Endometrium (tissue), 2 donors: ENCODE results near the gene CCSER1.
A peak's percentile ranks its signal among the peaks of the same experiment; 100 is the strongest.
"Not testable (repeated sequence)": the region's sequence is repeated elsewhere in the genome, so short reads cannot be mapped to it uniquely, and the experiment has no call there.

Experiments used
- FAIRE-seq: peaks from 2 replicates; lab custom pipeline; 2012; peaks lifted over from hg19 to GRCh38; lab: Jason Lieb, UNC
- donor health status: control.
- donor health status: control.

Gene CCSER1

DNA sequence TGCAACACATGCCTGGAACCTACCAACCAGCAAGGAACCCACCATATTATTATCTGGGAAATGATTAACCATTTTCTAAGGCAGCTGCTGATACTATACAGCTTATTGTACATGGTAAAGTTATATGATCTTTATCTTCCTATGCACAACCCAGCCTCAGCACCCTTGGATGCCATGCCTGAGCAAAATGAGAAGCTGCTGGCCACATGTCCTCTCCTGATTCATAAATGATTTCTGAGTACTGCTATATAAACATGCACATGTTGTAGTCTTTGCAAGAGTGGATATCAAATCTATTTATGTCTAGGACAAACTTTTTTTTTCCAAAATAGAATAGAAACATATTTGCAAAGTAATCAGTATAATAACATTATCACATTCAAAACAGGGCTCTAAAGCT lies 1043.6 kb downstream of the CCSER1 start:
- no peak for FAIRE-seq

DNA sequence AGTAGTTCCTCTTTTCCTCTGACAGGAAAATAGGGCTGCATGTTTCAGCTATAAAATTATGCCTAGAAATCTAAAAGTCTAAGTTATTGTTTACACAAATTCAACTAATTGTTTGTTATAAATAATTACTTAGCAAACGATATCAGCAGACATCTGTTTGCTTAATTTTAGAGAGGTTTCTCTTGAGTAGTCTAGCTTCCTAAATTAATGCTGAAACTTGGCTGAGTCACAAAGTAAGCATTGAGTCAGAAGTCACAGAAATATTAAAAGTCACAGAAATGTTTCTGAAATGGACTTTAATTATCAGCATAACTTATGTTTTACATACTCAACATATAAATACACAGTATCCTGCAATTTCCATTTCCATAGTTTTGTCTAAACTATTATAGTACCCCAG lies 1044.0 kb downstream of the CCSER1 start:
- no peak for FAIRE-seq

GRCh38 chr4:91185061-91185460 lies 1057.9 kb downstream of the CCSER1 start:
- FAIRE-seq: not testable (repeated sequence)

- FAIRE-seq: peak; percentile 57
Observed at GRCh38 chr4:91198951-91199350, 1071.8 kb downstream of the CCSER1 start.

DNA sequence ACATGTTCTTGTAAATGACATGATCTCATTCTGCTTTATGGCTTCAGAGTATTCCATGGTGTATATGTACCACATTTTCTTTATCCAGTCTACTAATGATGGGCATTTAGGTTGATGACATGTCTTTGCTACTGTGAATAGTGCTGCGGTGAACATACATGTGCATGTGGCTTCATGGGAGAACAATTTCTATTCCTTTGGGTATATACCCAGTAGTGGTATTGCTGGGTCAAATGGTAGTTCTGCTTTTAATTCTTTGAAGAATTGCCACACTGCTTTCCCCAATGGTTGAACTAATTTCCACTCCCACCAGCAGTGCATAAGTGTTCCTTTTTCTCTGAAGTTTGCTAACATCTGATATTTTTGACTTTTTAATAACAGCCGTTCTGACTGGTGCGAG lies 1080.3 kb downstream of the CCSER1 start:
- FAIRE-seq: no peak

DNA sequence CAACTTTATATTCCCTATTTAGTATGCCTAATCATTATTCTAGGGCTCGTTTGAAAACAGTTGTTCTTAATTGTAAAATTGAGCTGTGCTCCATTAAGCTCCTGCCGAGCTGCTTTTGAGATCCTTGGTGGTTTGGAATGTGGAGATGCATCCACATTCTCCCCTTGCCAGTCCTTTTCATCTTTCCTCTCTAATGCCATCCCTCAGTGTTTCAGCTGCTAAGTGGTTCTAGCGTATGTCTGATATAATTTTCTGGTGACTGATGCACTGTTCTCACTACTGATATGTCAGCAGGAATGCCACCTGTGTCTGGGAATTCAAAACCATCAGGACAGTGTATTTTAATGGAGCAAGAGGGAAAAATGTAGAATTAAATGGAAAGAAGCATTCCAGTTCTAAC lies 1085.0 kb downstream of the CCSER1 start:
- no peak for FAIRE-seq

DNA sequence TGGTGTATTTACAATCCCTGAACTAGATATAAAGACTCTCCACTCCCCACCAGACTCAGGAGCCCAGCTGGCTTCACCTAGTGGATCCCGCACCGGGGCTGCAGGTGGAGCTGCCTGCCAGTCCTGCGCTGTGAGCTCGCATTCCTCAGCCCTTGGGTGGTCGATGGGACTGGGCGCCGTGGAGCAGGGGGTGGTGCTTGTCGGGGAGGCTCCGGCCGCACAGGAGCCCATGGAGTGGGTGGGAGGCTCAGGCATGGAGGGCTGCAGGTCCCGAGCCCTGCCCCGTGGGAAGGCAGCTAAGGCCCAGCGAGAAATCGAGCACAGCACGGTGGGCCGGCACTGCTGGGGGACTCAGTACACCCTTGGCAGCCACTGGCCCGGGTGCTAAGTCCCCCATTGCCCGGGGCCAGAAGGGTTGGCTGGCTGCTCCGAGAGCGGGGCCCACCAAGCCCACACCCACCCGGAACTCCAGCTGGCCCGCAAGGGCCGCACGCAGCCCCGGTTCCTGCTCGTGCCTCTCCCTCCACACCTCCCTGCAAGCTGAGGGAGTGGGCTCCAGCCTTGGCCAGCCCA lies 1090.7 kb downstream of the CCSER1 start:
- not testable (repeated sequence) for FAIRE-seq

- no peak for FAIRE-seq
Observed at GRCh38 chr4:91220315-91220714, 1093.1 kb downstream of the CCSER1 start.

- FAIRE-seq: no peak
Observed at GRCh38 chr4:91222014-91222413, 1094.8 kb downstream of the CCSER1 start.

DNA sequence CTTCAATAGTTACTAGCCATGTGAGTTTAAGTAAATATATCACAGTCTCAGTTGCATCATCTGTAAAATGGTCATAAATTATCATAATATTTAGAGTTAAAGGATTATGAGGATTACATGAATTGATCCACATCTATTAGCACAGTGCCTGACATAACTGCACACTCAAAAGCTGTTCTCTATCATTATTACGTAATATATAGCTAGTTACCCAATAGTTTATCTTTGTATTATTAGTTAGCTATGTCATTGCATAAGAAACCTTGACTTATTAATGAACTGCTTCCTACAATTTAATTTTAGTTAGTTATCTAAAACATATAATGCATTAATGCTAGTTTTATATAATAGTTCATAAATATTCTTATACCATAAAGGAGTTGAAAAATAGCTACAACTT lies 1099.7 kb downstream of the CCSER1 start:
- FAIRE-seq: no peak

DNA sequence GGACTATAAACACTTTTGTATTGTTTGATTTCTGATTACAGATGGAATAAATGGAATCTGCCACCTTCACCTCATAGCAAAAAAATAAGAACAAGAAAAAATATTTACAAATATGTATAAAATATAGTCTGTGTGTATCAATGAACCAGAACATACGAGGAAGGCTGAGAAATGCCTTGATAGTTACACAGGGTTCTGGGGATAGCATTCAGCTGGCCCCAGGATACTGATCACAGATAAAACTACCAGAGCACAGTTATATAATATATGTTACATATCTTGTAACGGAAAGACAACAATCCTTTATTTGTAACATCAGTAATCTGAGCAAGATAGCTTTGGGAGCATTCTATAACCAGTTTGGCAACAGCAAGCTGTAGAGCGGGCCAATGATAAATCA lies 1101.5 kb downstream of the CCSER1 start:
- no peak for FAIRE-seq

DNA sequence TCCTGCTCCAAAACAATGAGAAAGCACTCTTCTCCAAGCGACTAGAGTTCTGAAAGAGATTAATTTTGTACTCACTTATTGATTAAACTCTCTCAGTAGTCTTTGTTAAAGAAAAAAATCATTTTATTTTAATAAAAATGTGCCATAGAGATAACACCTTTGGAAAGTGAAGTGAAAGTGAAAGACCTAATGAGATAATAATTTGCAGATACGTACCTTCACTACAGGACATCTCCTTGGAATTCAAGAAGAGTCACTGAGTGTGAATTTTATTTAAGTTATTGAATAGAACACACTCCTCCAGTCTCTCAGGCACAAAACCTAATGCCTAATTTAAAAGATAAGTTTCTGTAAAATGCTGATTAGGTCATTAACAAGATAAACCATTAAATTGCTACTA lies 1106.0 kb downstream of the CCSER1 start:
- FAIRE-seq: no peak

DNA sequence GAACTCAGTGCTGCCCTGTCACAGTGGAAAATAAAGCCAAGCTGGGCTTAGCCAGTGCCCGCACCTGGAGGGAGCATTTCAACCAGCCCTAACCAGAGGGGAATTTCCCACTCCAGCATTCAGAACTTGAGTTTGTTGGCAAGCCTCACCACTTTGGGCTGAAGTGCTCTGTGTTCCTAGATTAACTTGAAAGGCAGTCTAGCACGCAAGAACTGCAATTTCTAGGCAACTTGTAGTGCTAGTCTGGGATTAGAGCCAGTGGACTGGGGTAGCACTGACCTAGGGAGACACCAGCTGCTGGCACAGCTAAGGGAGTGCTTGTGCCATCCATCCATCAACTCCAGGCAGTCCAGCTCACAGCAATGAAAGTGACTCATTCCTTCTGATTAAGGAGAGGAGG lies 1115.9 kb downstream of the CCSER1 start:
- no peak for FAIRE-seq

DNA sequence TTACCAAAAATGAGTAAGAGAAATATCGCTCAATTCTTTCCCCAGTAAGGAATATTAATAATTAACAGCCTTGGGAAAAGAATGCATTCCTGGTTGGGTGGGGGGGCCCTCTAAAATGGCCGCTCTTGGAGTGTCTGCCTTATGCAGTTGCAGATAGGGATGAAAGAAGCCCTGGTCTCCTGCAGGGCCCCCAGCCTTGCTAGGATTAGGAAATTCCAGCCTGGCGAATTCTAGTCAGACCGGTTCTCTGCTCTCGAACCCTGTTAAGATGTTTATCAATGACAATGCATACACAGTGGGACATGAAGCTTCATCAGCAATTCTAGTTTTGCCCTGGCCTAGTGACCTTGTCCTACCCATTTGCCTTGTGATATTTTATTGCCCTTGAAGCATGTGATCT lies 1128.8 kb downstream of the CCSER1 start:
- FAIRE-seq: no peak

DNA sequence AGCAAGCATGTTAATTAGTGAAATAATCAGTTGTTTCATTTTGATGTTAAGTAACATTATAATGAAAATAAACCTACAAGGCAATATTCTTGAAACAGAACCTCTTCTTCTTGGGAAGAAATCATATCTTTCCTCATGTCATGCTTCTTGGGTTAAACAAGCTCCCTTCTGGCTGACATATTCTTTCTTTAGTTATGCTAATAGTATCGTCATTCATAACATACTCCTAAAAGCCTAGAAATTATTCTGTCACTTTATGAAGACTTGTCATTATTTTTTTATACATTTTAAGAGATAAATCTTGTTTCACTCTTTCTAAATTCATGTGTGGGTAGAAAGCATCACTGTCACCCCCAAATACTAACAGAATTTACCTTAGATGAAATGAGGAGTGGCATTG lies 1129.6 kb downstream of the CCSER1 start:
- FAIRE-seq: no peak

DNA sequence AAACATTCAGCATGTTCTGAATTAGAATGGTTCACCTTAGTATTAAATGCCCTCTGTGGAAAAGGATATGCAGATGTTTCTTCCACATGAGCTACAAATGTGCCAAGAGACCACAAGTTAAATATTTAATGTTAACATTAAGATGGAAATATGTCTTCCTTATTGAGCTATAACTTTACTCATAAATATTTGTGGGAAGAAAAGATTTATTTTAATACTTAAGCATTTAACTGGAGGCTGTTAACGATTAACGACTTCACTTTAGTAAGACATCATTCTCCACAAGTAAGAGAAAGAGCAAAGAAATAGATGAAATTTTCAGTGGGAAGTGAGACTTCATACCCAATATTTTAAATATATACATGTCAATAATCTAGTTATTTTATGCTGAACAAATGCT lies 1130.5 kb downstream of the CCSER1 start:
- FAIRE-seq: no peak

DNA sequence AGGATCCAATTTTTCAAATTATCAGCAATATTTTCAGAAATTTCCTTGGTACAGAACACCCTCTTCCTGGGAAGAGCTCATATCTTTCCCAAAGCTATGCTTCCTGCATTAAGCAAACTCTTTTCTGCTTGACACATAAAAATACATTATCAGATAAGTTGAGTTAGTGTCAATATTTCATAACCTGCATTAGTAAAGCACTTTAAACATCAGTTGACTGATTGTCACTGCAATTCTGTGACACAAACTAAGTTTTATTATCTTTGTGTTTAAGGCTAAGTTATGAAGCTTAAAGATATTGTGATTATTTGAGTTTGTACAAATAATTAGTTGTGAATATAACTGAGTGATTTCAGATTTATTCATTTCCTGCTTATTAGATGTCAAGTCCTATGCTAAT lies 1131.1 kb downstream of the CCSER1 start:
- no peak for FAIRE-seq

DNA sequence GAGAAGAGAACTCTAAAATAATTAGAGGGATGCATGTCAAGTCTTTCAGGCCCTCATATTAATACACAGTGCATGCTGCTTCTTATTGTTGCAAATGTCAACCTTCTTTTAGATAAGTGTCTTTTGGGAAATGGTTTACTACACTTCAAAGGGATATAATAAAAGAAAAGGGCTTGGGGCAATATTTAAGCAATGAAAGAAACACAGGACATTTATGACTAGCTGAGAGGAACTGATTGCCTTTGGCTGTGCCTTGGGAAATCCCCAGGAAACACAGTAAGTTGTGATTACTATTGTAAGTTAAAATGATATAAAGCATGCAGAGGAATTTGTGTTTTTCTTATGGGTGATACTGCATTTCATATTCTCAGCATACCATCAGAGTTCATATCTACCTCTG lies 1140.3 kb downstream of the CCSER1 start:
- FAIRE-seq: no peak

GRCh38 chr4:91268481-91268880 lies 1141.3 kb downstream of the CCSER1 start:
- FAIRE-seq: not testable (repeated sequence)

GRCh38 chr4:91268913-91269312 lies 1141.7 kb downstream of the CCSER1 start:
- no peak for FAIRE-seq

DNA sequence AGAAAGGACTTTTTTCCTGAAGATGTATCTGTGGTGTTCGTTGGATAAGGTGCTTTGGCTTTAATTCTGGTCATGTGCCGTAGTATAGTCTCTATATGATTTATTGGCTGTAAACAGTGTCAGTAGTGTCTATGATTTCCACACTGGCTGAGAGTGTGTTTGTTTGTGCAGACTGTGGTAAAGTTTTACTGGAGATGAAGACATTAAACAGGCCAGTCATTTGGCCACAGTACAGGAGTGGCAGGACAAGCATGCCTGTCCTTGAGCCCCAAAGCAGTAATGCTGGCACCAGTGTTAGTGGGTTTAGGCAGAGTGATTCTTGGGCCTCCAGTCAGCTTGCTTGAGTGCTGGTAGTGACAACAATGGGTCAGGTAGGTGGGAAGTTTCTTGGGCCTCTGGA lies 1152.7 kb downstream of the CCSER1 start:
- FAIRE-seq: no peak

GRCh38 chr4:91280551-91281290 lies 1153.5 kb downstream of the CCSER1 start:
- no peak for FAIRE-seq

GRCh38 chr4:91282217-91282616 lies 1155.0 kb downstream of the CCSER1 start:
- FAIRE-seq: no peak

- no peak for FAIRE-seq
Observed at GRCh38 chr4:91283726-91284230, 1156.6 kb downstream of the CCSER1 start.
